Endodermal cell (in vitro differentiated cells): Measurements from ENCODE around the gene RPS2. TPM values are rescaled to one million over a fixed set of nuclear protein-coding genes. Genes with fewer than 3 reads are reported as not detected.

Experiments used
- DNase-seq: peaks from one replicate; pipeline ENCODE4 v3.0.0-alpha.2; 2017
- H3K27ac ChIP-seq: 2 replicates; pipeline ENCODE4 v1.5.1; 2013; ENCODE audit warnings: mild to moderate bottlenecking, low read depth, low read length, moderate library complexity
- H3K27me3 ChIP-seq: 2 replicates; pipeline ENCODE4 v1.6.1; 2013; ENCODE audit warnings: mild to moderate bottlenecking, low read length, moderate library complexity; ENCODE audit not compliant: insufficient read depth, control insufficient read depth, poor library complexity, severe bottlenecking
- H3K36me3 ChIP-seq: 2 replicates; pipeline ENCODE4 v1.7.0; 2013; ENCODE audit warnings: mild to moderate bottlenecking, low read length, moderate library complexity; ENCODE audit not compliant: control insufficient read depth, insufficient read depth
- H3K4me1 ChIP-seq: one replicate; pipeline ENCODE4 v1.7.0; 2013; ENCODE audit warnings: low read length; ENCODE audit not compliant: control insufficient read depth, insufficient read depth
- H3K4me3 ChIP-seq: 2 replicates; pipeline ENCODE4 v1.5.1; 2013; ENCODE audit warnings: mild to moderate bottlenecking, low read length, moderate library complexity
- H3K9ac ChIP-seq: 2 replicates; pipeline ENCODE4 v1.6.1; 2013; ENCODE audit warnings: mild to moderate bottlenecking, low read length, moderate library complexity; ENCODE audit not compliant: poor library complexity, severe bottlenecking; ENCODE audit errors: extremely low read depth
- H3K9me3 ChIP-seq: 2 replicates; pipeline ENCODE4 v1.6.1; 2013; ENCODE audit warnings: mild to moderate bottlenecking, low read length, moderate library complexity; ENCODE audit not compliant: control insufficient read depth
- H3K27ac Mint-ChIP-seq: 2 replicates; pipeline ENCODE4 v1.8.0; 2020; ENCODE audit warnings: mixed read lengths
- H3K27me3 Mint-ChIP-seq: 2 replicates; pipeline ENCODE4 v1.8.0; 2021; ENCODE audit warnings: mild to moderate bottlenecking, mixed read lengths; ENCODE audit not compliant: insufficient read depth
- H3K36me3 Mint-ChIP-seq: 2 replicates; pipeline ENCODE4 v1.8.0; 2020; ENCODE audit warnings: low read depth, mixed read lengths
- H3K4me1 Mint-ChIP-seq: 2 replicates; pipeline ENCODE4 v1.8.0; 2020; ENCODE audit warnings: mixed read lengths
- H3K4me3 Mint-ChIP-seq: 2 replicates; pipeline ENCODE4 v1.8.0; 2020; ENCODE audit warnings: mild to moderate bottlenecking, moderate library complexity, mixed read lengths
- H3K9me3 Mint-ChIP-seq: 2 replicates; pipeline ENCODE4 v1.8.0; 2020; ENCODE audit warnings: mild to moderate bottlenecking, mixed read lengths
- CTCF ChIP-seq: fragments of 200-600 bp; sonication (generic); conservative IDR thresholded peaks from 2 replicates; pipeline ENCODE4 v1.5.0; 2021; ENCODE audit warnings: antibody characterized with exemption, mild to moderate bottlenecking
- WGBS, 2 experiments: methylation state at CpG; one replicate each; pipeline versions ENCODE4 v1.1.5 to v1.1.7; 2013; ENCODE audit warnings: missing lambda C conversion rate in 2 of 2, mixed read lengths in 1 of 2; ENCODE audit not compliant: insufficient coverage in 1 of 2, insufficient read length in 1 of 2; 5-methylcytosine and 5-hydroxymethylcytosine counted together
- total RNA-seq, 2 donors: library from RNA; stranded (reverse); fragmentation: NEBNext Ultra II Directional in 1 of 2; extraction: Animal tissue kit (Norgen Biotek cat#: 25700) in 1 of 2; gene quantifications; 2 replicates in 1 of 2; 3 replicates in 1 of 2; pipeline ENCODE4 v1.2.1, GENCODE V29; 2021

Gene RPS2
- total RNA-seq, 2 donors from 2014 or later: 3,064 to 3,492 TPM

GRCh38 chr16:1972490-1972877 lies 7.9 kb upstream of the RPS2 start:
- no peak for TF ChIP-seq CTCF

GRCh38 chr16:1971796-1972489 lies 7.3 kb upstream of the RPS2 start, which contains the start of gene TBL3:
TBL3 (plus strand) TSS chr16:1972053; CDS start chr16:1972165, 112 bp downstream.
- Mint-ChIP-seq H3K27ac (peak within 1 kb of the TSS; percentile 93), H3K4me1 (peaks cover 8% of the 10 kb centered on the region), H3K4me3 (peak within 1 kb of the TSS; percentile 92), H3K27me3 (no peaks in the 10 kb centered on the region), H3K36me3 (peaks cover 13% of the 10 kb centered on the region), H3K9me3 (no peaks in the 10 kb centered on the region)
- peak; percentile 98 for DNase-seq
- Histone ChIP-seq H3K27ac (peak within 1 kb of the TSS; percentile 49), H3K9me3 (no peaks in the 10 kb centered on the region), H3K9ac (peak within 1 kb of the TSS; percentile 73), H3K36me3 (peaks cover 13% of the 10 kb centered on the region), H3K4me1 (no peaks in the 10 kb centered on the region), H3K27me3 (no peaks in the 10 kb centered on the region), H3K4me3 (peak within 1 kb of the TSS; percentile 90)
- TF ChIP-seq CTCF: no peak
- 0 to 1% methylated on average over 24 to 78 of the region's 78 CpGs for WGBS, 2 experiments

More at GRCh38 chr16:1972490-1972877, 7.9 kb upstream of the RPS2 start:
- Histone ChIP-seq H3K9me3 (no peaks in the 10 kb centered on the region), H3K27me3 (no peaks in the 10 kb centered on the region), H3K4me1 (no peaks in the 10 kb centered on the region), H3K36me3 (peaks cover 16% of the 10 kb centered on the region), H3K9ac (peak overlapping the region; percentile 73), H3K4me3 (peak overlapping the region; percentile 90), H3K27ac (peak overlapping the region; percentile 49)
- peaks cover 13% of the 10 kb centered on the region for H3K36me3 Mint-ChIP-seq
- DNase-seq: no peak
- peak overlapping the region; percentile 93 for H3K27ac Mint-ChIP-seq
- peaks cover 8% of the 10 kb centered on the region for H3K4me1 Mint-ChIP-seq
- no peaks in the 10 kb centered on the region for H3K27me3 Mint-ChIP-seq
- no peaks in the 10 kb centered on the region for H3K9me3 Mint-ChIP-seq
- WGBS, 2 experiments: 4 to 5% methylated on average over 16 to 22 of the region's 22 CpGs
- H3K4me3 Mint-ChIP-seq: peak overlapping the region; percentile 92

GRCh38 chr16:1968146-1968953 lies 3.7 kb upstream of the RPS2 start:
- Histone ChIP-seq H3K36me3 (peaks cover 8% of the 10 kb centered on the region), H3K9ac (no peak overlapping the region), H3K4me1 (peaks cover 2% of the 10 kb centered on the region), H3K4me3 (no peak overlapping the region), H3K27ac (no peak overlapping the region), H3K9me3 (no peaks in the 10 kb centered on the region), H3K27me3 (no peaks in the 10 kb centered on the region)
- WGBS, 2 experiments: 92 to 95% methylated on average over 30 to 41 of the region's 41 CpGs
- DNase-seq: no peak
- Mint-ChIP-seq H3K9me3 (no peaks in the 10 kb centered on the region), H3K36me3 (peaks cover 9% of the 10 kb centered on the region), H3K27ac (no peak overlapping the region), H3K4me3 (no peak overlapping the region), H3K27me3 (no peaks in the 10 kb centered on the region), H3K4me1 (peaks cover 16% of the 10 kb centered on the region)
- TF ChIP-seq CTCF: no peak
